Testis (tissue), 2 donors: ENCODE data around the gene ZBTB40.

Experiments used
- POLR2A ChIP-seq: fragments of 450-650 bp; IDR thresholded peaks from one replicate; pipeline ENCODE4 v1.6.1; 2017; ENCODE audit warnings: antibody characterized with exemption, mild to moderate bottlenecking, moderate library complexity
- TF ChIP-seq, protein P1 (sequence below), 3 experiments: fragments of 450-650 bp in 2 of 3; fragments of 200-600 bp in 1 of 3; sonication (generic) in 1 of 3; IDR thresholded peaks; one replicate each; pipeline ENCODE4 v1.5.1; 2016 to 2019; ENCODE audit warnings: antibody characterized with exemption in 3 of 3, mild to moderate bottlenecking in 2 of 3, moderate library complexity in 1 of 3

- TF ChIP-seq, protein P1, sequence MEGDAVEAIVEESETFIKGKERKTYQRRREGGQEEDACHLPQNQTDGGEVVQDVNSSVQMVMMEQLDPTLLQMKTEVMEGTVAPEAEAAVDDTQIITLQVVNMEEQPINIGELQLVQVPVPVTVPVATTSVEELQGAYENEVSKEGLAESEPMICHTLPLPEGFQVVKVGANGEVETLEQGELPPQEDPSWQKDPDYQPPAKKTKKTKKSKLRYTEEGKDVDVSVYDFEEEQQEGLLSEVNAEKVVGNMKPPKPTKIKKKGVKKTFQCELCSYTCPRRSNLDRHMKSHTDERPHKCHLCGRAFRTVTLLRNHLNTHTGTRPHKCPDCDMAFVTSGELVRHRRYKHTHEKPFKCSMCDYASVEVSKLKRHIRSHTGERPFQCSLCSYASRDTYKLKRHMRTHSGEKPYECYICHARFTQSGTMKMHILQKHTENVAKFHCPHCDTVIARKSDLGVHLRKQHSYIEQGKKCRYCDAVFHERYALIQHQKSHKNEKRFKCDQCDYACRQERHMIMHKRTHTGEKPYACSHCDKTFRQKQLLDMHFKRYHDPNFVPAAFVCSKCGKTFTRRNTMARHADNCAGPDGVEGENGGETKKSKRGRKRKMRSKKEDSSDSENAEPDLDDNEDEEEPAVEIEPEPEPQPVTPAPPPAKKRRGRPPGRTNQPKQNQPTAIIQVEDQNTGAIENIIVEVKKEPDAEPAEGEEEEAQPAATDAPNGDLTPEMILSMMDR (IDR thresholded peaks at IDR 0.05) = no peak
- no peak for TF ChIP-seq POLR2A
Observed at GRCh38 chr1:22578732-22579361, 127.2 kb downstream of the ZBTB40 start.
